Measurements from ENCODE around the gene TRIM8. TPM values are rescaled to one million over a fixed set of nuclear protein-coding genes. Genes with fewer than 3 reads are reported as not detected.

TRIM8 gene
- total RNA-seq, 6 experiments from 2014 or later = 34.7 to 99.8 (median 41.2) TPM

DNA sequence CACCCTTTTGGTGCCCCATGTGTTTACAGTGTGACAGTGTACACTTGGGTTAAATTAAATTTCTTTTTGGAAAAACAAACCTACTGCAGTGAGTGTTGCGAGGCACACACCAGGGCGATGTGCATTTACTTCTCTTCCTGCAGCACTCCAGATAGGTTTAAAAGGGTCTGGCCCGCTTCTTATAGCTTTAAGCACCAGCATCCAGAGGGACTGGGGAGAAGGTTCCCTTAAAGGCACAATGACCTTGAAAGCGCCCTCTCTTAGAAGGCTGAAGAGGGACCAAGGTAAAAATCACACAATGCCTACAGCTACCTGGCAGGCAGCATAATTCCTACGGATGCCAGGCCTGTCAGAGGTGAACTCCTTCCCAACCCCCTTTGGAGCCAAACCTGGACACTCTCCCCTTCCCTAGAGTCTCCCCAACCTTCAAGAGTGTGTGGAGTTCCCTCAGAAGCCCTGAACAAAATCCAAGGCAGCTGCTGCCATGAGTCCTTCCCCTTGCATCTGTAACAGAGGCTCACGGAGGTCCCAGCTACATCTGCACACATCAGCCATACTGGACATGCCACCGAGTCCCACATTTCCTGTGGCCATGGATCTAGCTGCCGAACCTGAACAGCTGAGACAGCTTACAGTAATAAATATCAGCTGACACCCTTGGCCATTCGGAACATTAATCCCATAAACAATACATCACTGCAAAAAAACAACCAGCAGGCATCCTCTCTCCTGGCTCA is 33.2 kb downstream of the TRIM8 start:
- DNase-seq (no peak), ATAC-seq (no peak)
- H3K27ac ChIP-seq = no peak overlapping the region
- TF ChIP-seq POLR2A (IDR thresholded peaks at IDR 0.05) (no peak), CTCF (IDR thresholded peaks at IDR 0.05) (no peak)
- H3K4me1 ChIP-seq = peaks cover 0 to 20% (median 0%) of the 10 kb centered on the region in 4 donors
- H3K4me3 ChIP-seq = no peak overlapping the region
- H3K9me3 ChIP-seq = no peaks in the 10 kb centered on the region
- no peaks in the 10 kb centered on the region for H3K36me3 ChIP-seq
- intact Hi-C loops (cut with DNase I) = no loop called here
- no peaks in the 10 kb centered on the region for H3K27me3 ChIP-seq
- WGBS (ENCODE audit: insufficient coverage, low coverage, low lambda C conversion rate, missing lambda C conversion rate) = 81% methylated on average over 6 of the region's 9 CpGs

GRCh38 chr10:102678068-102678400 is 33.8 kb downstream of the TRIM8 start:
- intact Hi-C loops (cut with DNase I) = no loop called here
- TF ChIP-seq CTCF (IDR thresholded peaks at IDR 0.05) (no peak), POLR2A (IDR thresholded peaks at IDR 0.05) (no peak)
- Histone ChIP-seq H3K27me3 (no peaks in the 10 kb centered on the region), H3K27ac (no peak overlapping the region), H3K4me3 (no peak overlapping the region), H3K9me3 (no peaks in the 10 kb centered on the region), H3K4me1 (peaks cover 0 to 20% (median 0%) of the 10 kb centered on the region in 4 donors), H3K36me3 (no peaks in the 10 kb centered on the region)
- ATAC-seq = peak in 1 of 4 donors; percentile 20
- DNase-seq = no peak
- WGBS (ENCODE audit: insufficient coverage, low coverage, low lambda C conversion rate, missing lambda C conversion rate) = 41% methylated on average over 9 of the region's 9 CpGs

- H3K27me3 ChIP-seq = no peaks in the 10 kb centered on the region
- H3K4me1 ChIP-seq = peaks cover 0 to 20% (median 0%) of the 10 kb centered on the region in 4 donors
- H3K4me3 ChIP-seq = peak overlapping the region in 1 of 3 donors; percentile 36
- no peaks in the 10 kb centered on the region for H3K9me3 ChIP-seq
- intact Hi-C loops (cut with DNase I) = no loop called here
- DNase-seq (peak; percentile 68 to 79 (median 79)), ATAC-seq (peak; percentile 82 to 87 (median 84))
- WGBS (ENCODE audit: insufficient coverage, low coverage, low lambda C conversion rate, missing lambda C conversion rate) = 10% methylated on average over 3 of the region's 9 CpGs
- no peak overlapping the region for H3K27ac ChIP-seq
- no peaks in the 10 kb centered on the region for H3K36me3 ChIP-seq
- TF ChIP-seq CTCF (IDR thresholded peaks at IDR 0.05) (peak; percentile 53 to 71 (median 66)), POLR2A (IDR thresholded peaks at IDR 0.05) (no peak)
Observed at GRCh38 chr10:102678842-102679289, 34.6 kb downstream of the TRIM8 start.

DNA sequence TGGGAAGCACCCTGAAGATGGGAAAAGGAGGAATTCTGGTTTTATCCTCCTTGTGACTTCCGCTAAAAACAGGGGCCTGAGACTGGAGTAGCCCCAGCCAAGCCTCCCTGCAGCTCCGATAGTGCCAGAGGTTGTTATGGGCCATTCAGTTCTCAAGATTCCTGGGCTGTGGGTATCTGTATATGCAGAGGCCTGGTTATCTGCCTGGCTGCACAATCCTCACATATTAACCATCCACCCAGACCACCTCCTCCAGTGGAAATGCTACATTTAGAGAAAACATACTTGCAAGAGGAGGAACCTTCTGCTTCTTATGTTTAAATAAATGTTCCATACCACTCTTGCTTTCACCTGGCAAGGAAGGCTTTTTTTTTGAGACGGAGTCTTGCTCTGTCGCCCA is 35.3 kb downstream of the TRIM8 start:
- WGBS (ENCODE audit: insufficient coverage, low coverage, low lambda C conversion rate, missing lambda C conversion rate) = 95% methylated on average over 2 of the region's 4 CpGs

More for the DNA sequence above, 35.3 kb downstream of the TRIM8 start:
- ATAC-seq (no peak), DNase-seq (no peak)
- TF ChIP-seq CTCF (IDR thresholded peaks at IDR 0.05) (no peak), POLR2A (IDR thresholded peaks at IDR 0.05) (no peak)
- Histone ChIP-seq H3K9me3 (no peaks in the 10 kb centered on the region), H3K27me3 (no peaks in the 10 kb centered on the region), H3K27ac (no peak overlapping the region), H3K4me1 (peaks cover 0 to 20% (median 0%) of the 10 kb centered on the region in 4 donors), H3K4me3 (no peak overlapping the region), H3K36me3 (no peaks in the 10 kb centered on the region)
- intact Hi-C loops (cut with DNase I) = no loop called here
